ENCODE data around the gene SMPD2.
A peak's percentile ranks its signal among the peaks of the same experiment; 100 is the strongest.

Gene SMPD2, protein sequence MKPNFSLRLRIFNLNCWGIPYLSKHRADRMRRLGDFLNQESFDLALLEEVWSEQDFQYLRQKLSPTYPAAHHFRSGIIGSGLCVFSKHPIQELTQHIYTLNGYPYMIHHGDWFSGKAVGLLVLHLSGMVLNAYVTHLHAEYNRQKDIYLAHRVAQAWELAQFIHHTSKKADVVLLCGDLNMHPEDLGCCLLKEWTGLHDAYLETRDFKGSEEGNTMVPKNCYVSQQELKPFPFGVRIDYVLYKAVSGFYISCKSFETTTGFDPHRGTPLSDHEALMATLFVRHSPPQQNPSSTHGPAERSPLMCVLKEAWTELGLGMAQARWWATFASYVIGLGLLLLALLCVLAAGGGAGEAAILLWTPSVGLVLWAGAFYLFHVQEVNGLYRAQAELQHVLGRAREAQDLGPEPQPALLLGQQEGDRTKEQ

DNA sequence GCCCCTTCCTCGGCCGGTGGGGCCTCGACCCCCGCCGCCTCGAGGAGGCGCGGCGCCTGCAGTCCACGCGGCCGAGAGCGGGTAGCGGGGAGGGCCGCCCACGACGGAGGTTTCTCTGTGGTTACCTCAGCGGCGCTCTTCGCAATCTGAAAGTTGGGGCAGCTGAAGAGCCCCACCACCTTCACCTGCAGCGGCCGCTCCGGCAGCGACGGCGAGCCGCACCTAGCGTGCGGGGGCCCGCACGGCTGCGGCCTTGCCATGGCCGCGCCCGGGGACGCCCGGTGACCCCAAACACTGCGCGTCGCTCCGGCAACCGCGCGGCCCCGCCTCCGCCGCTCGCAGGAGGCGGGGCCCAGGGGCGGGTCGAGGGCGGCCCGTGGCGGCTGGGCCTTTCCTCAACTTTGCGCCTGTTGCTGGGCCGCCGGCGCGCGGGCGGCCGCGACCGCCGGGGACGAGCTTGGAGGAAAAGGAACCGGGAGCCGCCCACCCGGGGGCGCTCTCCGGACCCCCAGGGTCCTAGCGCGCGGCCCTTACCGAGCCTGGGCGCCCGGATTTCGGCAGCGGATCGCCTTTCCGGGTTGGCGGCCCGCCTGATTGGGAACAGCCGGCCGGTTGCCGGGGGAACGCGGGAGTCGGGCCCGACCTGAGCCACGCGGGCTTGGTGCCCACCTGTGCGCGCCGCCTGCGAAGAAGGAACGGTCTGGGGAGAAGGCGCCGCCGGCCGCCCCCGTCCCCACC is at the start of gene SMPD2, which contains the start of gene PPIL6:
Gene SMPD2 (plus strand): TSS at position 394 of the 738 bp plus-strand sequence. CDS start 398 bp downstream, outside the sequence.
Gene PPIL6 (minus strand): TSS at position 298 of the 738 bp plus-strand sequence. CDS start 38 bp downstream, at position 260.
- DNase-seq: peak; percentile 78

DNA sequence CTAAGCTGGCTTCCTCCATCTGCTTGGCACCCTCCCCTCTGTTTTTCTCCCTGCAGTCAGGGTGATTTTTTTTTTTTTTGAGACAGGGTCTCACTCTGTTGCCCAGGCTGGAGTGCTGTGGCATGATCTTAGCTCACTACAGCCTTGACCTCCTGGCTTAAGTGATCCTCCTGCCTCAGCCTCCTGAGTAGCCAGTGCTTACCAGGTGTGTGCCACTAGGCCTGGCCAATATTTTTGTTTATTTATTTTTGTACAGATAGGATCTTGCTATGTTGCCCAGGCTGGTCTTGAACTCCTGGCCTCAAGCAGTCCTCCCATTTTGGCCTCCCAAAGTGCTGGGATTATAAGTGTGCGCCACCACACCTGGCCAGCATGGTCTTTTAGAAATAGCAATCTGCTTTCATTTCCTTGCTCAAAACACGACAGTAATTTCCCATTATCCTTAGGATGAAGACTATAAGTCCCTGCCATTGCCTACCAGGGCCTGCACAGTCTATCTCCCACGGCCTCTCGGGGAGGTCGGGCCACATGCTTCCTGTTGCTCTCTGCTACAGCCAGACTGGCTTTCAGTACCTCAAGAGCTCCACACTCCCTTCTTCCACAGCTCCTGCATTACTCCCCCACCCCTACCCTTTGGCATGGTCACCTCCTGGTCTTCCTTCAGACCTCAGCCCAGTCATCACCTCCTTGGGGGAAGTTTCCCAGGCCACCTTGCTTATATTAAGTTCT is 47.2 kb upstream of the SMPD2 start:
- no peak for DNase-seq

DNA sequence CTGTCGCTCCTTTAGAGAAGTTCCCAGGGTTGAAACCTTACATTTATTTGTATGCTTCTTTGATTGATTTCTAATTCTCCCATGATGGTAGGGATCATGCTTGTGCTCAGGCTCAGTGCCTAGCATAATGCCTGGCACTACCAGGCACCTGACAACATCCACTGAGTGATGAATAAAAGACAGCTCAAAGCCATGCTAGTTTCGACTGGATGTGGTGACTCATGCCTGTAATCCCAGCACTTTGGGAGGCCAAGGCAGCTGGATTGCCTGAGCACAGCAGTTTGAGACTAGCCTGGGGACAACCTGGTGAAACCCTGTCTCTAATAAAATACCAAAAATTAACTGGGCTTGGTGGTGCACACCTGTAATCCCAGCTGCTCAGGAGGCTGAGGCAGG is 46.6 kb upstream of the SMPD2 start:
- no peak for DNase-seq

DNA sequence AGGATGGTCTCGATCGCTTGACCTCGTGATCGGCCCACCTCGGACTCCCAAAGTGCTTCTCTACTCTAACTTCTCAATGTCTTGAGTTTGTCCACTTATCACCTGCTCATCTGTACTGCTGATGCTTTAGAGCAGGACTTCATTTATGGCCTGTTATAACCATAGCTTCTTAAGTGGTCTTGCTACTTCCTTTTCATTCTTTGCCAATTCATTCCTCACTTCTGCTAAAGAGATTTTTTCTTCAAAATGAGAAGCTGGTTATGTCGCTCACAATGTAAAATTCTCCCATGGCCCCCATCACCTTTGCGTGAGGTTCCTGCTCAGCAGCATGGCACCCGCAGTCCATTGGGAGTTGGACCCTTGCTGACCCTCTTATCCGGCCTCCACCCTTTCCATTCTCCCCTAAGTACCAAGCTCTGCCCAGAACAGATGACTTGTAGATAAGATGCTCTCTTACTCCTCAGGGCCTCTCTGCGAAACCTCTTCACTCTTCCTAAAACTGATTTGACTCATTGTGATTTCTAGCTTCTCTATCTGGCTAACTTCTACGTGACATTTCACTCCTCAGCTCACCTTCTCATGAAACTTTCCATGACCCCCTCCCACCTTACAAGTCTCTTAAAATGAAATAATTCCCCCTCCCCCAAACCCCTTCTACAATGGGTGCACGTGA is 44.3 kb upstream of the SMPD2 start:
- DNase-seq: no peak

DNA sequence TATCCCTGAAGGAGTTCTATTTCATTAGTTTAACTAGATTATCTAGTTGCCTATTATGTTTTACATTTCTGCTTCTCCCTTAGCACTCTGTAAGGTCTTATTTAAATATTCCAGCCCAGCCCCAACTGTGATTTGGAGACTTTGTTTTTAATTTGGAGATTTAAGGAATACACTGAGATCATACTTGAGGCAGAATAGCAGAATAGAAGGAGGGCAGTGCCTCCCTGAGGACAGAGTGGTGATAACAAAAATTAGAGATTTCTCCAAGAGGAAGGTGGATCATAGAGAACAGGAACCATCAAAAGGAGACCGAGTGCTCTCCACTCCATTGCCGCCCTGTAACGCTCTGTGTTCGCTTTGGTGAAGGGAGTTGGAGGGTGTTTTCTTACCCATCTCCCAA is 43.5 kb upstream of the SMPD2 start:
- no peak for DNase-seq

DNA sequence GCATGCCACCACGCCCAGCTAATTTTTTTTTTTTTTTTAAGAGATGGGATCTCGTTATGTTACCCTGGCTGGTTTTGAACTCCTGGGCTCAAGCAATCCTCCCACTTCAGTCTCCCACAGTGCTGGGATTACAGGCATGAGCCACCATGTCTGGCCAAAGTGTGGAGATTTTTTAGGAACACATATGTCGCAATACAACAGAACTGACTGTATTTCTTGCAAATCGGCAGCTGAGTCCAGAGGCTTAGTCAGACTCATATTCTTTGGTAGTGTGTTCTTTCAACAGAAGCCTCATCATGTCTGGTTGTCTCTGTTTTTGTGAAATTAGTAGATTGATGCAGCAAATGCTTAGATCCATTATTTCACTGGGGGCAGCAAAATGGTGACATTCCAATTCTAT is 34.3 kb upstream of the SMPD2 start:
- DNase-seq: no peak

DNA sequence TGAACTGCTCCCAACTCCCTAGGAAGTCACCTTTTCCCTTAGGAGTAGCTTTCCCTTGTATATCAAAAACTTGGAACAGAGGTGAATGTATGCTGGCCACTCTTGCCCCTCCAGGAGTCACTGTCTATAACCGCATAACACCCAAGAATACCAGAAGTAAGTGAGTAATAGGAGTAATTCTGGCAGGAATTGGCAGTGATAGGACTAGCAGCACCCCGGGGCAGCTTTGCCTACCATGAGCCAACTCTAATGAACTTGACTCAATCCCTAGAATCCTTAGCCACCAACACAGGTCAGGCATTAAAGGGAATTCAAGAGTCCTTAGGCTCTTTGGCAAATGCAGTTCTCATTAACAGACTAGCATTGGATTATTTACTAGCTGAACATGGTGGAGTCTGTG is 29.5 kb upstream of the SMPD2 start:
- DNase-seq: no peak

DNA sequence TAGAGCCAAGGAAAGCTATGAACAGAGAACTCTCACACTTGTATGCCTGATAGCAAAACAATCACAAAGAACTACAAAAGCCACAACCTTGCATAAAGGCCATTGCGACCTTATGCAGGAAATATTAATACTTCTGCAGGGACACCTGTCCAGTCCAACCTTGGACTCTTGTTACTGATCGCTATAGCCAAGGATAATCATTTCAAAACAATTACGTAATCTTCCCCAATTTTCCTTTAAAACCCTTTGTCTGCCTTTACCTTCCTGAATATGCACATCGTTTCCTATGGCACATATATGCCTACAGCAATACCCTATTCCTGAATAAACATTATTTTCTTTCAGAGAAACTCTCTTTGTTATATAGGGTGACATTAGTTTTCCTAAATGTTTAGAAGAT is 22.9 kb upstream of the SMPD2 start:
- no peak for DNase-seq

DNA sequence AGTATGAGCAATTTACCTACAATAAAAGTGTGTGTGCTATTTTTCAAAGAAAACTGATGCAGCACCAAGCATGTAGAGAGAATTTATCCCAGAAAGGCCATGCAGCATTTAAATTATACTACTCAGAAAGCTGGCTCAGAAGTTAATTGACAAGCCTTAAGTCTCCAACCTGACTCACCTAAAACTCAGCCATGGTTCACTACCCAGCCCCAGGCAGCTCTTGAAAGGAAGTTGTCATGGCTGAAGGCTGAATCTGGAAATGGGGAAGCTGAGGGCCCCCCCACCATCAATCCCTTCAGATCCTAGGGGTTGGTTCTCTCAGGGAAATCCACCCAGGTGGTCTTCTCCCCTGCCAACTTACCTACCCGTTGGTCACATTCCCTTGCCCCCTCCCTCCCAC is 19.8 kb upstream of the SMPD2 start:
- DNase-seq: no peak

DNA sequence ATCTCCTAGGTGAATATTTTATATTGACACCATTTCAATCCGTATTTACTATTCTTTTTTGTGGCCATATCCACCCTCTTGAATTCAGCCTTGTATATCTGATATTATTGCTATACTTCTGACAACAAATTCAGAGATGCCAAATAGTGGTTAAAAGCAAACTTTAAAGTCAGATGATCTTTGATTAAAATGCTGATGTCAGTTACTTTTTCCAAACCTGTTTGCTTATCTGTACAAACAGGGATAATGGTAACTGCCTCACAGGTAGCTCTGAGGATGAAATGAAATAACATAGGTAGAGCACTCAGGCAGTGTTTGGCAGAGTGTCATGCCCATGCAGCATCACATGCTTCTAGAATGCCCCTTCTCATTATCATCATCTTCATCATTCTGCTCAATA is 19.3 kb upstream of the SMPD2 start:
- DNase-seq: no peak

DNA sequence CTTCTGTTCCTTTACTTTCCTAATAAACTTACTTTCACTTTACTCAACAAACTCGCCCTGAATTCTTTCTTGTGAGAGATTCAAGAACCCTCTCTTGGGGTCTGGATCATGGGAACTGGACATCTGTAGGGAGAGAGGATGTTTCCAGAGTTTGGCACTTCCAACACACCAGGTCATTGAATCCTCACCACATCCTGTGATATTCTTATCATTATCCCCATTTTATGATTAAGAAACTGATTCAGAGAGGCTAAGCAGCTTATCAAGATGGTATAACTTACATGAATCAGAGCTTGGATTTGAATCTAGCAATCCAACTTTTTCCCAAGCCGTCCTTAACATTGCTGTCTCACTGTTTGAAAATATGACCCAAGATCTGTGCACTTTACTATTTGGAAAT is 15.6 kb upstream of the SMPD2 start:
- DNase-seq: no peak

DNA sequence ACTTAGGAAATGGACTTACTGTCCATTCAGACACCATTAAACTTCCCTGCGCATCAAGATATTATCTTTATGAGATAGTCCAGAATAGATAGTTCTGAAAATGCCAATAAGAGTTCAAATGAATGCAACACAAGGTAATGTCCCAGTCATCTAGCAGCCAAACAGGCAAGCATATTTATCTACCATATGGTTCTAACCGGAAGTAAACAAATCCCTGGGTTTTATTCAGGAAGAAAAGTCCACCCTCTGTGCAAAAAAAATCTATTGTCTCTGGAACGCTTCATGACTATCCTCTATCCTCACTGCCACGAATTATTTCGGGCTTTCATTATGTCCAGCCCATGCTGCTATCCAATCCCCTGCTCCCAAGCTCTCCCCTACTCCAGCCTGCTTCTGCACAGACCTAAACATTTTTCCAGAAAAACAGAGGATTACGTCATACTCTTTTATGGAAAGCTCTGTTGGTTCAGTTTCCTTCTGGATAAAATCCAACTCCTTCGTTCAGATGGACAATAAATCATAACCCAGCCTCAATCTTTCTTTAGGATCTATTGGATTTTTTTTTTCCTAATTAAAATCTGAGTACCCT is 11.5 kb upstream of the SMPD2 start:
- DNase-seq: no peak

DNA sequence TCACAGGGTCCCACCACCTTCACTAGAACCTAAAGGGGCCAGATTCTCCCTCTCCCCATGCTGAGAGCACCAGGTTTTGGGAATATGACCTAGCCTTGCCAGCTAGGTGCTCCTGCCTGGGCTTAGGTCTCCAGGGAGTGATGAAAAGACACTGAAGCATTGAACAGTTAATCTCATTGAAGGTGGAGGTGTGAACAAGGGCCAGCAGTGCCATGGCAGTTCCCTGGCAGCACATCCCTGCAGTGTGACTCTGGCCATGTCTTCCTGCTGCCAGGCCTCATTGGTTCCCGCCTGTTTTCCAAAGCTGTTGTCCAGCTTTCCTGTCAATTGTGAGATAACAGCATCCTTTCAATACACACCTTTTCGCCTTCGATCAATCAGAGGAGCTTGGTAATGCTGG is 11.0 kb upstream of the SMPD2 start:
- DNase-seq: no peak

DNA sequence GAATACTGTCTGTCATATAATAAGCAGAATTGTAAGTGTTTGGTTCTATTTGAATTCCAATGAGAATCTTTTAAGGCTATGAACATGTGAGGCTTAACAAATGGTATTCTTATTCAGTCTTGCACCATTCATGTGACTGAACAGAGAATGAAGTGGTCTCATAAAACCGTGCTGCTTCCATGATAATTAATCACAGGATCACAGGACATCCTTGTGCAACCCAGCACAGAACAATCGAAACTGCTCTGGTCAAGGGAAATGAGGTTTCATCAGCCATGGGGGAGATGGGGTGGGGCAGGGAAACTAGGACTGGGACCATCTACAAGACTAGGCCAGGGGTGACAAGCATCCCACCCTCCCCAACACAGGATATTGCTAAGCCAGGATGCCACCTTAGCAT is 6.1 kb upstream of the SMPD2 start:
- no peak for DNase-seq

DNA sequence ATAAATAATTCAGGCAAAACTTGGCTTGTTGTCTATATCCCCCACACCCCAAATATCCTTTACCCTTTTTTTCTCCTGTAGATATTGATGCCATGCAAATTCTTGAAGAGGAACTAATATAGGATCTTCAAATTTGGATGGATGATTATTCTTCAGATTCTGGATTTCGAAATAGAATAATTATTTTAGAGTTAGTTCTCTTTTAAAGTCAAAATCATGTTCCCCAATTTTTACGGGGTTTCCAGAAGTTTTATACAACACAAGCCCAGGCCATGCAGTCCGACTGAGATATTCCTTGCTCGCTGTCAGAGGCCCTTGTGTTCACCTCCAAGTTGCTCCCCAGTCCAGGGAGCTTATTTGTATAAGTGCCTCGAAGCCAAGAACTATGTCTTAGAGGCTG is 4.5 kb upstream of the SMPD2 start:
- DNase-seq: no peak

DNA sequence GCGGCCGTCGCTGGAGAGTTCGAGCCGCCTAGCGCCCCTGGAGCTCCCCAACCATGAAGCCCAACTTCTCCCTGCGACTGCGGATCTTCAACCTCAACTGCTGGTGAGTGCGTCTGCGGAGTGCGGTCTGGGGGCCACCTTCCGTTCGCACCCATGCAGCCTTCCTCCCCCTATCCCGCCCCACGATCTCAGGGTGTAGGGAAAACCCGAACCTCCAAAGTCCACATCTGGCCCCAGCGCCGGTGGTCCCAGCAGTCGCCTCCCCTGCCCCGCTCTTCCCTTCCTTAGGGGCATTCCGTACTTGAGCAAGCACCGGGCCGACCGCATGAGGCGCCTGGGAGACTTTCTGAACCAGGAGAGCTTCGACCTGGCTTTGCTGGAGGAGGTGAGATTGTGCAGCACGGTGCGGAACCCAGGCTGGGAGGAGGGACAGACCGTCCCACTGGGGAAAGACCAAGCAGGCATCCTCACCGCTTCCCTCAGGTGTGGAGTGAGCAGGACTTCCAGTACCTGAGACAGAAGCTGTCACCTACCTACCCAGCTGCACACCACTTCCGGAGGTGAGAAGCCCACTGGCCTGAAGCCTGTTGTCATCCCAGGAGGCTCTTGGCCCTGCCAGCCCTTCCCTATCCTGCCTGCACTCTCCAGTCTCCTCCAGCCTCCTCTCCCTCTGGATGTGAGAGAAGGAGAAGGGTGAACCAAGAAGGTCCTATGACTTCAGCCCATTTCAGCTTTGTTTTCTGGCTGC is 719 bp downstream of the SMPD2 start:
- DNase-seq: peak; percentile 30

DNA sequence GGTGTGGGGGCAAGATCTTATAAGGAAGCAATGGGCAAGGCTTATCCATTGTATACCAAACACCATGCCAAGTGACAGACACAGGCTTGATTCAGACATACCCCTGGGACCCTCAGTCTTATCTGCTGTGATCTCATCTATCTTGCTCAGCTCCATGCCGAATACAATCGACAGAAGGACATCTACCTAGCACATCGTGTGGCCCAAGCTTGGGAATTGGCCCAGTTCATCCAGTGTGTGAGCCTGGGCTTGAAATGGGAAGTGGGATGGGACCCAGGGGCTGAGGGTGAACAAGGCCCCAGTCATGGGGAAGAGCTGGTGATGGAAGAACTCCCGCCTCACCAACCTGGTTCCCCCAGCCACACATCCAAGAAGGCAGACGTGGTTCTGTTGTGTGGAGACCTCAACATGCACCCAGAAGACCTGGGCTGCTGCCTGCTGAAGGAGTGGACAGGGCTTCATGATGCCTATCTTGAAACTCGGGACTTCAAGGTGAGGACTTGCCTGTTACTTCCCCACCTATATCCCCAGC is 1.9 kb downstream of the SMPD2 start:
- no peak for DNase-seq

DNA sequence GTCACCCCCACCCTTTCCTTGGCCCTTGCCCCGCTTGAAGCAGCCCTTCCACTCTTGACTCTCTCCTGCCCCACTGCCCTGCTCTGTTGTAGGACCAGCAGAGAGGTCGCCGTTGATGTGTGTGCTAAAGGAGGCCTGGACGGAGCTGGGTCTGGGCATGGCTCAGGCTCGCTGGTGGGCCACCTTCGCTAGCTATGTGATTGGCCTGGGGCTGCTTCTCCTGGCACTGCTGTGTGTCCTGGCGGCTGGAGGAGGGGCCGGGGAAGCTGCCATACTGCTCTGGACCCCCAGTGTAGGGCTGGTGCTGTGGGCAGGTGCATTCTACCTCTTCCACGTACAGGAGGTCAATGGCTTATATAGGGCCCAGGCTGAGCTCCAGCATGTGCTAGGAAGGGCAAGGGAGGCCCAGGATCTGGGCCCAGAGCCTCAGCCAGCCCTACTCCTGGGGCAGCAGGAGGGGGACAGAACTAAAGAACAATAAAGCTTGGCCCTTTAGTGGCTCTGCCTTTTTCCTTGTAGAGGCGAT is 3.0 kb downstream of the SMPD2 start:
- no peak for DNase-seq

DNA sequence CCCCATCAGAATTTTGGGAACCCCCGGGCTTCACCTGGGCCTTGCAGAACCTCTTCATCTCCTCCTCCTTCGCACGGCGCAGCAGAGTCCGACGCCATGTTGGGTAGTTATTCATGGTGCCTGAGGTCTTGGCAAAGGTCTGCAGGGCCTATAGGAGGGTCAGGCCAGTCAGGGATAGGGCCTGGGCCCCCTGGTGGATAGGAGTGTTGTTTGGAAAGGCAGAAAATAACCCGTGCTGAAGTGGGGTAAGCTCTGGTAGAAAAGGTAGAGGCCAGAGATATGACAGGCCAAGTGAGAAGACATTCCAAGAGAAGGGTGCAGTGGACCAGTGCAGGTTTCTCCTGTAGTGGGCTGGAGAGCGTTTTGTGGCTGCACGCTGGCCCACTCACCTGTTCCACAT is 4.9 kb downstream of the SMPD2 start:
- DNase-seq: no peak

DNA sequence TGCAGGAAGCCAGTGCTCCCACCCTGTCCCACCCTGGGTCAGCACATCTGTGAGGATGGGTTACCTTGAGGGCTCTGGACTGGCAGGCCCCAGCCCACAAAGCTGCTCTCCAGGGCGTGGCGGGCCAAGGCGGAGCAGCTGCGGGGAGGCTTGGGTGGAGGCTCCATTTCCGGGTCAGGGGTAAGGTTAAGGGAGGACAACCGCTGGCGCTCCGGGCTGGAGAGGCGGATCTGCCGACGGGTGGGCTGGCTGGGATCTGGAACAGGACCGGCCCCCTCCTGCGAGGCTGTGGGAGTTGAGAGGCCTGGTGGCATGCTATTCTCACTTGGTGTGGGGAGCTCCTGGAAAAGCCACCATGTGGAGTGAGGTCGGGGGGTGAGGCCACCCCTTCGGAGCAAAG is 5.5 kb downstream of the SMPD2 start:
- DNase-seq: no peak

DNA sequence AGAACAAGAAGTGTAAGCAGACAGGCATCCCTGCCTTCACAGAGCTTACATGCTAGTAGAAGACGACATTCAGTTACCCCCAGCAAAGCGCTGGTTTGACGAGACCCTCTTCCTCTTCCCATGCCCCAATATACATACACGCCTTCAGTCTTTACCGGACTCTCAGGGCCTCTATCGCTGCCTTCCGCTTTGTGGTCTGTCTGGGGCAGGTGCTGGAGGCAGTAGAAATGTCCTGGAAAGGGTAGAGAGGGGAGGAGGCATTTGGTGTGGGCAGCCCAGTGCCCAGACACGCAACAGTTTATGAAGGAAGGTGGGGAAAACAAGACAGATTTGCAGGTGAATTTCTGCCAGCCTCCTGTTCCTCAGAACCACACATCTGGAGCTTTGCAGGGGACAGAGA is 6.0 kb downstream of the SMPD2 start:
- DNase-seq: no peak

Measured in activated CD4-positive, alpha-beta T cell treated with anti-CD3 and anti-CD28 coated beads, Interleukin-2, amount 50 U/mL, for 16 hours (primary cell).